GM18868 (cell line): Measurements from ENCODE around the gene RIIAD1.
"Not testable (repeated sequence)": the region's sequence is repeated elsewhere in the genome, so short reads cannot be mapped to it uniquely, and the experiment has no call there.

Experiments
- ATAC-seq: cut with Tn5 transposase; IDR thresholded peaks from one replicate; pipeline ENCODE4 v1.9.1; 2021; ENCODE audit warnings: mild to moderate bottlenecking, moderate library complexity; ENCODE audit not compliant: unreplicated experiment

RIIAD1 gene

DNA sequence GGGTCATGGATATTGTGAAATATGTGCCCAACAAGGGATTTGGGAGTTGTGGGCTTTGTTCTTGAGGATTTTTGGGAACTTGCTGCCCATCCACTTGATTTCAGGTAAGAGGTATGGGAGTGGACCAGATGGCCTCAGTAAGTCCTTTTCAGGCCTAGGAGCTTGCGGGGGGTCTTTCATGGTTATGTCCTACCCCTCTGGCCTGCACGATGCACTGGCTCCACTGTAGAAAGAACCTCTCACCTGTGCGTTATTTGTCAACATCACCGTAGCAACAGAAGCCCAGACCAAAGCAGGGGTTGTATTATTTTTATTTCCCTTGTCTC, 8.6 kb downstream of the RIIAD1 start:
- ATAC-seq = no peak

DNA sequence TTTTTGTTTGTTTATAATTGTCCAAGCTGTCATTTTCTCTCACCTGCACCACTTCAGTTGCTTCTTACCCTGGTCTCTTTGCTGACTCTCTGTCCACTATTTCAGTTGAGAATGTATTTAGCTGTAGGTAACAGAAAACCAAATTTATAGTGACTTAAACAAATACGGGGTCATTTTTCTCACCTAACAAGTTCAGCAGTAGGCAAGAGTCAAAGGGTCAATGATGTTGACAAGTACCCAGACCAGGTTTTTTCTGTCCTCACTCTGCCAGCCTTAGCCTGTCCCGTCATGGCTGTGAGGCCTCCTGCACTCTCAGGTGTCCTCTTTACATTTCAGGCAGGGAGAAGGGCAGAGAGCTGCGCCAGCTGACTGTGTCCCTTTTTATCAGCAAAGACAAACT, 11.8 kb downstream of the RIIAD1 start:
- no peak for ATAC-seq

DNA sequence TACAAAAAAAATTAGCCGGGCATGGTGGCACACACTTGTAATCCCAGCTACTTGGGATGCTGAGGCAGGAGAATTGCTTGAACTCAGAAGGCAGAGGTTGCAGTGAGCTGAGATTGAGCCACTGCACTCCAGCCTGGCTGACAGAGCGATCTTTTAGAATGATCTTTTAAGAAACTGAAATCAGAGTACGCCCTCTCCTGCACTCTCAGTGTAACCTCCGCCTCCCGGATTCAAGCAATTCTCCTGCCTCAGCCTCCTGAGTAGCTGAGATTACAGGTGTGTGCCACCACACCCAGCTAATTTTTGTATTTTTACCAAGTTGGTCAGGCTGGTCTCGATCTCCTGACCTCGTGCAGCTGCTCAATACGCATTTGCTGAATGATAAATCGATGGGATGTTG, 12.7 kb downstream of the RIIAD1 start:
- ATAC-seq = not testable (repeated sequence)

DNA sequence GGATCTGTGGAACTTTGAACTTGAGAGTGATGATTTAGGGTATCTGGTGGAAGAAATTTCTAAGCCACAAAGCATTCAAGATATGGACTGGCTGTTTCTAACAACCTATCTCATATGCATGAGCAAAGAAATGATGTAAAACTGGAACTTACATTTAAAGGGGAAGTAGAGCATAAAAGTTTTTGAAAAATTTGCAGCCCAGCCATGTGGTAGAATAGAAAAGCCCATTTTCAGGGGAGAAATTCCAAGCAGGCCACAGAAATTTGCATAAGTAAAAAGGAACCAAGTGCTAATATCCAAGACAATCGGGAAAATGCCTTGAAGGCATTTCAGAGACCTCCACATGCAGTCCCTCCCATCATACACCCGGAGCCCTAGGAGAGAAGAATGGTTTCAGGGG, 15.7 kb downstream of the RIIAD1 start:
- no peak for ATAC-seq

DNA sequence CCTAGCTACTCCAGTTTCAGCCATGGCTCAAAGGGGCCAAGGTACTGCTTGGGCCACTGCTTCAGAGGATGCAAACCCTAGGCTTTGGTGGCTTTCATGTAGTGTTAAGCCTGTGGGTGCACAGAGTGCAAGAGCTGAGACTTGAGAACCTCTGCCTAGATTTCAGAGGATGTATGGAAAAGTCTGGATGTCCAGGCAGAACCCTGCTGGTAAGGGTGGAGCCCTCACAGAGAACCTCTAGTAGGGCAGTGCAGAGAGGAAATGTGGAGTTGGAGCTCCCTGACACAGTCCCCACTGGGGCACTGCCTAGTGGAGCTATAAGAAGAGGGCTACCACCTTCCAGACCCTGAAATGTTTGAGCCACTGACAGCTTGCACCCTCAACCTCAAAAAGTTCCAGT, 16.2 kb downstream of the RIIAD1 start:
- no peak for ATAC-seq

DNA sequence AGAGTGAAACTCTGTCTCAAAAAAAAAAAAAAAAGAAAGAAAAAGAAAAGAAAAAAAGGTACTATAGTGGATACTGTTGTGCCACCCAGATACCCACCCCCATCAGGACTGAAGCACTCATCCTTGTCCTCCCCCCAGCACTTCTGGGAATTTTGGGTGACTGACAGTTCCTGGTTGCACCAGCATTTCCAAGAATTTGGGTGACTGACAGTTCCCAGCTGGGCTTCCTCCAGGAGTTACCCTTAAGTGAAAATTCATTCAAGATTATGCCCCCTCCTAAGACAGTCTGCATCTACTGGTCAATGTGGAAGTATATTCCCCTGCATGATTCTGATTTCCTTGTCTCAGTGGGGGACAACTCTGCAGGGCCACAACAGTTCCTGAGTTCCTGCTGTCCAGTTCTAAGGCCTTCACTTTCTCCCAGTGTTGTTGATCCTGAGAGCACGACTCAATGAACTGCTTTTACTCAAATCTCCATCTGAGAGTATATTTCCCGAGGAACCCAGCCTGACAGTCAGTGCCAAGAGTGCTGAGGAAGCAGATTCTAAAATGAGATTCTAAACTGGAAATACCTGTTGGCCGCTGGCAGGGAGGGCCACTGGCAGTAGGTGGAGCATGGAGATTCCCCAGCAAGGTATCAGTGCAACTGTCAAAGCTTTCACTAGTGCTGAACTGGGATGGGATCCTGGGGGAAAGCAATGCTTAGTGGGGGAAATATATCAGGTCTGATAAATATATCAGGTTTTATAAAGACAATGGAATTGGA, 18.5 kb downstream of the RIIAD1 start:
- no peak for ATAC-seq

DNA sequence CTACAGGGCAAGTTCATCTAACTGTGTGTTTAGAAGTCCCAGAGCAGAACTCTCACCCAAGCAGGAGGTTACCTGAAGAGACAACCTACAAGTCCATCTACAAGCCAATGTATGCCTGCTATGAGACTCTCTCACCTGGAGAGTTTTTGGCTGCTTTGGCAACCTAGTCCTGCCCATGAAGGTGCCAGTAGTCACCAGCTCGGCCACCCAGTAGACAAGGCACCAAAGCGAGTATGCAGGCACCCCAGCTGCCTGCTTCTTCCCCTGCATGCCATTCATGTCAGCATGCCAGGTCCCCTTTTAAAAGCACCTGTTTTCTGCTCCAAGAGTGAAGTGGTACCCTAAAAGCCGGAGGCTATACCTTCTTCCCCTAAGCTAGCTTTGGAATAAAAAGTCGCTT, 20.2 kb downstream of the RIIAD1 start:
- ATAC-seq = no peak

DNA sequence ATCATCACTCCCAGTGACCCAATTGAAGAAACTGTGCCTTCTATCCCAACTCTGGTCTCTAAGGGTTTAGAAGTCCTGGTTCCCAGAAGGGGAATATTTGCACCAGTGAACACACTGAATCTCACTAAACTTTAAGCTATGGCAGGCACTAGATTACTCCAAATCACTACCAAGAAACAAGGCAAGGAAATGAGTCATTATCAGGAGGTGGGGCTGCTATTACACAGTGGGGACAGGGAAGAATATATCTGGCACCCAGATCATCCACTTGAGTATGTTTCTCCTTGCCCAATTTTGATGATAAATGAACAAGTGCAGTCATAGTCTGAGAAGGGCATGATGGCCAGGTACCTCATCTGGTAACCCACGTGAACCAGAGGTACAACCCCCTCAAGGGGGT, 35.0 kb downstream of the RIIAD1 start:
- ATAC-seq = no peak

DNA sequence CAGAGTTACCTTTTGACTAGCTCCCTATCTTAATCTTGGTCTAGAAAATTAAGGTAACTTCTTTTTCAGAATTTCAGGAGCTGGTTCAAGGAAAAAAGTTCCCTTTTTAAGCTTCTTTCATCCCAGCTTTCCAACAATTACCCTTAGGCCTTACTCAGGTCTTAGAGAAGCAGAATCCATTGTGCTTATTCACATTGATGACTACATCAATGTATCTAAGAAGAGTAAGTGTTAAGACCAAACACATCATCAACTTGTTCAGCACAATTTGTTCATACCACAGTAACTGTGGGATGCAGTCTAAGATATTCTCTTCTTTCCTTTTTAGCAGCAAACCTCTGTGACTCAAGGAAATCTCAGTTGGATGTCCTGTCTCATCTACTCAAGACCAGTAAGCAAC, 37.9 kb downstream of the RIIAD1 start:
- no peak for ATAC-seq

DNA sequence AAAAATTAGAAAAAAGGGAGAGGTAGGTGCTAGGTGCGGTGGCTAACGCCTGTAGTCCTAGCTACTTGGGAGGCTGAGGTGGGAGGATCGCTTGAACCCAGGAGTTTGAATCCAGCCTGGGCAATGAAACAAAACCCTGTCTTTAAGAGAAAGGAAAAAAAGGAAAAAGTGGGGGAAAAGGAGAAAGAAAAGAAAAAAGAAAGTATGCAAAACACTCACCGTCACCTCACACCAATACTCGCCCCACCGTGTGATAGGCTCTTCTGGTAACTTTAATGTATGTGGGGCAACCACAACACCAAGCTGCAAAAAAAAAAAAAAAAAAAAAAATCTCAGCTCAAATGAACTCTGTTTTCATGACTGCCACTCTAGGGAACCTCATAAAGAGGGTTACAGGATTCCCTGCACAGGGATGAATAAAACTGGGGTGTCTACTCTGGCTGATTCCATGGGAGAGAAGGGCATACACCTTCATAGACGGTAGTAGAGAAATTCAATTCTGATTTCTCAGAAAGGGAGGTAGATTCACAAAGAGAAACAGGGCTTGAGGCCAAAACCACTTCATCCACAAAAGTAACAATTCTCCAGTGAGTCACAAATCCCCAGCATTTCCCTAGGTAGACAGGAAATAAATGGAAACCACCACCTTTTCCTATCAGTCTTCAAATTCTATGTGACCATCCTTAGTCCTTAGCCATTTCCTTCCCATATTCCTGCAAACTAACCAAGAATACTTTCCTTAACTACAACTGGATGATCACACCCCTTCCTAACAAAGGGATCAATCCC, 39.5 kb downstream of the RIIAD1 start:
- ATAC-seq = no peak

DNA sequence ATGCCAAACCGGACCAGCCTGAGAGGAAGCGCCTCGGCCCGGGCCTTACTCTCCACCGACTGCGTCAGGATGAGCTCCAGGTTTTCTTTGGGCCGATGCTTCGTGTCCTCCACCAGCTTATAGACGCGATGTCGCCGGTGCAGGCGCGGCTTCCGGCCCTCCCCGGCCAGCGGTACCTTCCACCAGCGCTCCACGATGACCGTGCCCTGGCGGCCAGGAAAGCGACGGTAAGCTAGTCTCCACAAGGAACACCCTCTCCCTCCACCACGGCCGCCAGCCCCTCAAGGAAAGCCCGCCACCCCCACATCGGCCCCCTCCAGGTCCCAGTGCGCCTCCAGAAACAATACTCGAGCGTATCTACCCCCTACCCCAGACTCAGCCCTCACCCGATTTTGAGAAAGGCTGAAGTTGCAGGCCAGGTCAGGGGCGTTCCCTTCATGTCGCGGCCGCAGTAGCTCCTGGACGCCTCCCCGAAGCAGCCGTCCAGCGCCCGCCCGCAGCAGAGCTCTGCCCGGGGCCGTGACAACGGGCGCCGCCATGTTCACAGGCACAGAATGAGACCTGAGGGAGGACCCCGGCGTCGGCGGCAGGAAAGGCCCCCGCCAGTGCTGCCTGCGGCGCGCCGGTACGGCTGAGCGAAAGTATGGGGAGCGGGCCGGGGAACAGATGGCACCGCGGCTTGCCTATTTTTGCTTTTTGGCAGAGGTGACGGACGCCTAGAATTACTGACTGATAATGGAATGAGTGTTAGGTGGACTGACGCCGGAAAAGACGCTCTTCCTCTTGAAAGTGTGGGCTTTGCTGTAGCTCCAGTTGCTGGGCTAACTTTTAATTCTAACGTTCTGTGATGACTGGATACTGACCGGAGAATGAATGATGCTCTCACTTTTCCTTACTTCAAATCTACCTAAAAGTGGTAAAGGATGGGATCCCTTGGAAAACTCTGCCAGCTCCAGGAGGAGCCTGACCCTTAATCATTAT, 41.9 kb downstream of the RIIAD1 start, which contains the start of gene MRPL9:
TSS of gene MRPL9 (minus strand) at position 556 of the 981 bp plus-strand sequence. CDS start at position 539, 17 bp downstream.
- ATAC-seq = peak; percentile 94

DNA sequence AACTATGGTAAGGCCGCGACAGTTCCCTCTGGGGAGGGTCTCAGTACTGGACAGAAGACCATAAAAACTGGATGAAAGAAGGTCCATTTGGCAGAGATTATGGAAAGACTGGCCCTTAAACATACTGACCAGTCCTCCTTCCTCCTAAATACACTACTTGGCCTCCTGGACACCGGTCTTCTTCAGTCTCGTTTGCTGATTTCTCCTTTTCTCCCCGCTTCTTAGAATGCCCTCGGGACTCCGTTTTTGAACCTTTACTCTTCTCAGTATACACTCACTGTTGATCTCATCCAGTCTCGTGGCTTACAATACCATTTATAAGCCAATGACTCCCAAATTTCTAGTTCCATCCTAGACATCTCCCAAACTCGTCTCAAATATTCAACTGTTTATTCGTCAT, 42.7 kb downstream of the RIIAD1 start:
- no peak for ATAC-seq

DNA sequence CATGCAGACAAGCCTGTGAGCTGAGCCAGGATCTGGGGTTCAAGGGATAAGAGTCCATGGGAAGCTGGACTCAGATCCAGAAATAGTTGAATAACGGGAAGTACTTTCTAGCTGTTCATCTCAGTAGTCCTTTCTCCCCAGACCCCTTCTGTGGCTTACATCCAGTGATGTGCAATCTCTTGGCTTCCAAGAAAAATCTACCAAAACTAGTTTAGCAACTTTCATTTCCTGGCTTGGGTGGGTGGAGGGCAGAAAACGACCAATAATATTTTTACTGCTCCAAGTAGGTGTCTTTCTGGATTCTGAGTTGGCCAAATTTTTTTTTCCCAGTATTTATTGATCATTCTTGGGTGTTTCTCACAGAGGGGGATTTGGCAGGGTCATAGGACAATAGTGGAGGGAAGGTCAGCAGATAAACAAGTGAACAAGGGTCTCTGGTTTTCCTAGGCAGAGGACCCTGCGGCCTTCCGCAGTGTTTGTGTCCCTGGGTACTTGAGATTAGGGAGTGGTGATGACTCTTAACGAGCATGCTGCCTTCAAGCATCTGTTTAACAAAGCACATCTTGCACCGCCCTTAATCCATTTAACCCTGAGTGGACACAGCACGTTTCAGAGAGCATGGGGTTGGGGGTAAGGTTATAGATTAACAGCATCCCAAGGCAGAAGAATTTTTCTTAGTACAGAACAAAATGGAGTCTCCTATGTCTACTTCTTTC, 47.2 kb downstream of the RIIAD1 start:
- not testable (repeated sequence) for ATAC-seq

DNA sequence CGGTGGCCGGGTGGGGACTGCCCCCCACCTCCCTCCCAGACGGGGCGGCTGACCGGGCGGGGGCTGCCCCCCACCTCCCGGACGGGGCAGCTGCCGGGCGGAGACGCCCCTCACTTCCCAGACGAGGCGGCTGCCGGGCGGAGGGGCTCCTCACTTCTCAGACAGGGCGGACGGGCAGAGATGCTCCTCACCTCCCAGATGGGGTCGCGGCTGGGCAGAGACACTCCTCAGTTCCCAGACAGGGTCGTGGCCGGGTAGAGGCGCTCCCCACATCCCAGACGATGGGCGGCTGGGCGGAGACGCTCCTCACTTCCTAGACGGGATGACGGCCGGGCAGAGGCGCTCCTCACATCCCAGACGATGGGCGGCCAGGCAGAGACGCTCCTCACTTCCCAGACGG, 47.9 kb downstream of the RIIAD1 start:
- not testable (repeated sequence) for ATAC-seq

DNA sequence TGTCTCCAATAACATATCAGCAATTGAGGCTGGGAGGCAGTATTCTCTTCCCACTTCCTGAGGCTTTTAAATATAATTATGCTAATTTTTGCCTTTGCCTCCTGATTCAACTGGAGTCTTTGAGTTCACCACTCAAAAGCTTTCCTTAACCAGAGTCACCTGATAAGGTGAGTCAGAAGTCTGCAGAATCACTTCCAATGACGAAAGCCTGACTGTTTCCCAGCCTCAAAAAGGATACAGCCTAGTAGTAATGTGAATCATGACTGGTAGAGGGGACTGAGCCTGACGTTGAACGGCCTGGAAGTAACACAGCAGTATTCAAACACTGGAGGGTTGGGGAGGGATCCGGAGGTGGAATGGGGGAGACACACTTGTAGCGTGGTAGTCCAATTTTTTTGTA, 52.4 kb downstream of the RIIAD1 start:
- no peak for ATAC-seq

DNA sequence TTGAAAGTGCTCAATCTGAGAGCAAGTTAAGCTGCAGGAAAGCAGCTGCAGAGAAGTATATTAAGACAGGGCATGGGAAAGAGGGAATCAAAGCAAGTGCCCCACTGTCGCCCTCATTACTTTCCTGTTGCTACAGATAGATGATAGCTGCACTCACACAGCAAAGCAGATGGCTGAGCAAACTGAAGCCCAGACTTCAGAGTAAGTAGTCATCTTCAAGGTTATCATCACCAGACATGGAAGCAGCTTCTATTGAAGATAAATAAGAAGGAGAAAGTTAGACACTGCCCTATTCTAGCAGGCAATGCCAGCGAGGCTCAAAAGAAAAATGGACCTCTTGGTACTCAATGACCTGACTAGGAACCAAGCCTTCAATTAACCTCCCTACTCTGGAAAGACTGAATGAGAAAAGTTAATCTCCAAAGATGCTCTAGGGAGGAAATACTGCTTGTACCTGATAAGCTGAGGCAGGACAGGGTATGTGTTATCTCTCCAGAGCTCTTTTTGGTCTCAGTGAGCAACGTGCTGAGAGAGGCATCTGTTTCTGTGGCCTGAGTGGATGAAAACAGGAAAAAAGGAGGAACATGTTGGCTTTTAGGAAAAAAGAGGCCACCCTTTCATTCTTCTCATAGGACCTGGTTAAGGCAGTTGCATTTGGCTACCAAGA, 53.1 kb downstream of the RIIAD1 start:
- ATAC-seq = no peak

DNA sequence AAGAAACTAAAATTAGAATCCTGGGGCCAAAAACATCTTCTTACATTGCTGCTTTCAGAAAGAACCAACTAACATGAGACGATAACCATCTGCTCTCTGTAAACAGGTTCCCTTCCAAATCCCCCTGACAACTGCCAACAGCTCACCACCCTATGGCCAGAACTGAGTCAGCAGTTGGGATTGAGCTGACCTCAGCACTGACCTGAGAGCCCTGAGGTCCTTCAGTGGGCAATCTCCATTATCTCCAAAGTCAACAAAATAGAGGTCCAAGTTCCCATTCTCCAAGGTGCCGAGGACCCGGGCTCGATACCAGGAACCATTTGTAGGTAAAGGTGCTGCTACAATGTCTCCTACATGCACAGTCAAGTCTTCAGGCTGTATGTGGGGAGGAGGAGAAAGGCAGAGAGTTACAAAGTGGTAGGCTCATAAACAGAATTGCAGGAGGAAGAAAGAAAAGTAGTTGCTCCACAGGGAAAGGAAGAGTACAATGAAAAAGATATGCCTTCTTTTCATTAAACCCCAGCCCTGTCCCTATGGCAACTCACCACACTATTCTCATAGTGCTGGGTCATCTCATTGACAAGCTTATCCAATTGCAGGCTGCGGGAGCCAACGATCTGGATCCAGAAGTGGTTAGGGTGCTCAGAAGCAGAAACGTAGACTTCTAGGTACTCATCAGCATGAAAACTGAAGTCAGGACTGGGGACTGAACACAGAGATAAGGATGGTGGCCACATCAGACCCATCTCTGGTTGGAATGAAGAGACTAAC, 54.8 kb downstream of the RIIAD1 start:
- ATAC-seq = no peak

DNA sequence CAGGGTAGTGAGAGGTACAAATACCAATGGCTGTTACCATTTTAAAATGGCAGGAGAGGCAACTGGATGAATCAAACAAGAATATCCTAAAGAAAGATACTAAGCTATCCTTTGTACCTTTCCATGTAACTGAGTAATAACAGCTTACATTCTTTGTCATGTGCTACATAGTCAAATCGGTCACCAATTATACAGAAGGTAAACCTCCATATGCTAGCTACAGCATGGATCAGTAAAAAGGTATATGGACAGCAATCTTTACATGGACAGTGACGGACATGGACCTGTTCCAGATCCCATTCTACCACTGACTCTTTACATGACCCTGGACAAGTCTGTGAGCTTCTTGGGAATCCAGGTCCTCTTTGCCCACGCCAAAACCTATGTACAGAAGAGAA, 55.3 kb downstream of the RIIAD1 start:
- ATAC-seq = no peak

DNA sequence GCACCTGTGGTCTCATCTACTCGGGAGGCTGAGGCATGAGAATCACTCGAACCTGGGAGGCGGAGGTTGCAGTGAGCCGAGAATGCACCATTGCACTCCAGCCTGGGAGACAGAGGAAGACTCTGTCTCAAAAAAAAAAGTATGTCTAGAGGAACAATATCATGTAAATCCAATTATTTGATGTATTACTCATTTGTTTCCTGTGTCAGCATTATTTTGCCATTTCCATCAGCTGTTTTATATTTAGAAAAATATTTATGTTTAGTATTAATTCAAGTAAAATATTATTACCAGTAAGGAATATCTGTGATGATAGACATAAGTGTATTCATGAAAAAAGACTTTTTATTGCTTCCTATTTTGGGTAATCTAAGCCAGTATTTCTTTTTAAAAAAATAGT, 56.0 kb downstream of the RIIAD1 start:
- ATAC-seq = no peak
